HEK293 (cell line): ENCODE data around the gene KCTD14.

Experiments used
- CTCF ChIA-PET: fragments of 350-600 bp; formaldehyde crosslinking; extraction: SDS; loops from one replicate; lab custom pipeline; 2021; ENCODE audit warnings: antibody characterized with exemption; lab: Yijun Ruan, JAX
- POLR2A ChIA-PET: fragments of 300-600 bp; formaldehyde crosslinking; extraction: SDS; loops from one replicate; lab custom pipeline; 2020; ENCODE audit warnings: antibody characterized with exemption, inconsistent platforms; lab: Yijun Ruan, JAX
- H3K27ac ChIP-seq: fragments of 200-500 bp; sonication (Bioruptor generic); 2 replicates; pipeline ENCODE4 v1.5.1; 2014; ENCODE audit warnings: low read depth, low read length, control low read depth, inconsistent platforms; ENCODE audit errors: extremely low read depth
- H3K36me3 ChIP-seq, 2 experiments: fragments of 200-500 bp in 1 of 2; sonication (Bioruptor generic) in 1 of 2; 1 replicate in 1 of 2; 2 replicates in 1 of 2; pipeline ENCODE4 v1.5.1; 2014 to 2017; ENCODE audit warnings: inconsistent platforms in 2 of 2, low read length in 2 of 2; ENCODE audit not compliant: control insufficient read depth in 2 of 2, insufficient read depth in 1 of 2
- H3K4me1 ChIP-seq: fragments of 200-500 bp; sonication (Bioruptor generic); 2 replicates; pipeline ENCODE4 v1.5.1; 2014; ENCODE audit warnings: mild to moderate bottlenecking, low read length, inconsistent platforms; ENCODE audit not compliant: control insufficient read depth, insufficient read depth
- H3K4me3 ChIP-seq: 2 replicates; pipeline ENCODE4 v1.5.1; 2011; ENCODE audit warnings: low read depth, mild to moderate bottlenecking, control low read depth, low read length, moderate library complexity
- H3K9me3 ChIP-seq: fragments of 200-500 bp; sonication (Bioruptor generic); 2 replicates; pipeline ENCODE4 v1.5.1; 2014; ENCODE audit warnings: low read depth, low read length, inconsistent platforms; ENCODE audit not compliant: control insufficient read depth, insufficient read depth
- BCL6B ChIP-seq: fragments of 450-650 bp; formaldehyde crosslinking; IDR thresholded peaks from 2 replicates; pipeline ENCODE4 v1.5.1; 2017; ENCODE audit warnings: missing biosample characterization, missing genetic modification characterization
- HOXC10 ChIP-seq: sonication (generic); formaldehyde crosslinking; IDR thresholded peaks from 2 replicates; pipeline ENCODE4 v1.8.1; 2023; ENCODE audit warnings: mild to moderate bottlenecking, missing genetic modification reagents
- KLF8 ChIP-seq: fragments of 450-650 bp; formaldehyde crosslinking; IDR thresholded peaks from 2 replicates; pipeline ENCODE4 v1.5.1; 2016; ENCODE audit warnings: missing biosample characterization, missing genetic modification characterization
- MZF1 ChIP-seq: fragments of 450-650 bp; formaldehyde crosslinking; IDR thresholded peaks from 2 replicates; pipeline ENCODE4 v1.5.1; 2017; ENCODE audit warnings: missing biosample characterization, missing genetic modification characterization, borderline replicate concordance
- PATZ1 ChIP-seq: fragments of 450-650 bp; formaldehyde crosslinking; IDR thresholded peaks from 2 replicates; pipeline ENCODE4 v1.5.1; 2016; ENCODE audit warnings: missing biosample characterization, missing genetic modification characterization
- SALL2 ChIP-seq: fragments of 450-650 bp; formaldehyde crosslinking; IDR thresholded peaks from 2 replicates; pipeline ENCODE4 v1.5.0; 2017; ENCODE audit warnings: missing biosample characterization, mild to moderate bottlenecking, missing genetic modification characterization, borderline replicate concordance
- YY2 ChIP-seq: fragments of 450-650 bp; formaldehyde crosslinking; IDR thresholded peaks from 2 replicates; pipeline ENCODE4 v1.5.1; 2016; ENCODE audit warnings: missing biosample characterization, missing genetic modification characterization
- ZBTB20 ChIP-seq: fragments of 450-650 bp; formaldehyde crosslinking; IDR thresholded peaks from 2 replicates; pipeline ENCODE4 v1.5.1; 2016; ENCODE audit warnings: missing biosample characterization, missing genetic modification characterization
- ZFP3 ChIP-seq: fragments of 450-650 bp; formaldehyde crosslinking; IDR thresholded peaks from 2 replicates; pipeline ENCODE4 v1.5.1; 2016; ENCODE audit warnings: low read depth, missing biosample characterization, missing genetic modification characterization
- ZNF18 ChIP-seq: fragments of 450-650 bp; formaldehyde crosslinking; IDR thresholded peaks from 2 replicates; pipeline ENCODE4 v1.5.1; 2016; ENCODE audit warnings: missing biosample characterization, missing genetic modification characterization
- ZNF280C ChIP-seq: fragments of 450-650 bp; formaldehyde crosslinking; IDR thresholded peaks from 2 replicates; pipeline ENCODE4 v1.5.1; 2016; ENCODE audit warnings: missing biosample characterization, missing genetic modification characterization
- ZNF324 ChIP-seq: fragments of 450-650 bp; formaldehyde crosslinking; IDR thresholded peaks from 2 replicates; pipeline ENCODE4 v1.5.1; 2016; ENCODE audit warnings: missing biosample characterization, missing genetic modification characterization
- ZNF335 ChIP-seq: fragments of 450-650 bp; formaldehyde crosslinking; conservative IDR thresholded peaks from 2 replicates; pipeline ENCODE4 v1.5.1; 2016; ENCODE audit warnings: missing biosample characterization, missing genetic modification characterization
- ZNF362 ChIP-seq: fragments of 450-650 bp; formaldehyde crosslinking; IDR thresholded peaks from 2 replicates; pipeline ENCODE4 v1.5.1; 2016; ENCODE audit warnings: missing biosample characterization, missing genetic modification characterization
- ZNF48 ChIP-seq: fragments of 450-650 bp; formaldehyde crosslinking; IDR thresholded peaks from 2 replicates; pipeline ENCODE4 v1.5.1; 2016; ENCODE audit warnings: missing biosample characterization, missing genetic modification characterization
- ZNF654 ChIP-seq: fragments of 450-650 bp; formaldehyde crosslinking; IDR thresholded peaks from 2 replicates; pipeline ENCODE4 v1.5.1; 2016; ENCODE audit warnings: low read depth, missing biosample characterization, missing genetic modification characterization
- ZNF707 ChIP-seq: fragments of 450-650 bp; formaldehyde crosslinking; IDR thresholded peaks from 2 replicates; pipeline ENCODE4 v1.5.1; 2016; ENCODE audit warnings: missing biosample characterization, missing genetic modification characterization
- ZNF76 ChIP-seq: fragments of 450-650 bp; formaldehyde crosslinking; IDR thresholded peaks from 2 replicates; pipeline ENCODE4; 2016; ENCODE audit warnings: low read depth, missing biosample characterization, missing genetic modification characterization, borderline replicate concordance
- ZSCAN16 ChIP-seq: fragments of 450-650 bp; formaldehyde crosslinking; IDR thresholded peaks from 2 replicates; pipeline ENCODE4 v1.5.1; 2016; ENCODE audit warnings: missing biosample characterization, missing genetic modification characterization
- ZSCAN5A ChIP-seq: fragments of 450-650 bp; formaldehyde crosslinking; IDR thresholded peaks from 2 replicates; pipeline ENCODE4 v1.5.1; 2016; ENCODE audit warnings: missing biosample characterization, missing genetic modification characterization

Gene KCTD14

GRCh38 chr11:78034623-78035022, 11.5 kb upstream of the KCTD14 start (continued):
- no peak for TF ChIP-seq ZNF362 (tag by site-specific recombination)
- TF ChIP-seq ZNF654 (tag by site-specific recombination): no peak
- TF ChIP-seq YY2 (tag by site-specific recombination): no peak
- TF ChIP-seq BCL6B (tag by site-specific recombination): no peak
- TF ChIP-seq ZSCAN5A (tag by site-specific recombination): no peak
- TF ChIP-seq ZNF324 (tag by site-specific recombination): no peak
- no peak for TF ChIP-seq ZNF76 (tag by site-specific recombination)
- TF ChIP-seq KLF8 (tag by site-specific recombination): no peak
- TF ChIP-seq ZNF707 (tag by site-specific recombination): no peak
- no peak for TF ChIP-seq HOXC10 (CRISPR knock-in tag)

GRCh38 chr11:78033040-78033439, 10.0 kb upstream of the KCTD14 start:
- Histone ChIP-seq H3K27ac (no peak overlapping the region), H3K9me3 (no peaks in the 10 kb centered on the region), H3K4me1 (no peaks in the 10 kb centered on the region), H3K4me3 (no peak overlapping the region), H3K36me3 (no peaks in the 10 kb centered on the region)
- TF ChIP-seq ZNF280C (no peak), MZF1 (tag by site-specific recombination) (peak; percentile 59; the same call in 1 of the 2 replicates)
- POLR2A ChIA-PET: no interaction called here
- CTCF ChIA-PET: interaction anchor here (0.7 kb wide), 1 partner anchor 22 kb away, joined by 3 read pairs; no protein-coding TSS in a partner anchor

- no peaks in the 10 kb centered on the region for H3K36me3 ChIP-seq
- no peak overlapping the region for H3K4me3 ChIP-seq
- ChIA-PET POLR2A (interaction anchor here (0.5 kb wide), 2 partner anchors 120 to 559 kb away, joined by 3 to 4 read pairs; no protein-coding TSS in a partner anchor), CTCF (interaction anchor here (1.4 to 3.0 kb wide), 2 partner anchors 14 to 16 kb away, joined by 6 to 9 read pairs; no protein-coding TSS in a partner anchor)
- no peaks in the 10 kb centered on the region for H3K4me1 ChIP-seq
- H3K9me3 ChIP-seq: no peaks in the 10 kb centered on the region
- H3K27ac ChIP-seq: no peak overlapping the region; the same call in 1 of the 2 replicates
- TF ChIP-seq ZNF335 (tag by site-specific recombination) (no peak), ZNF280C (no peak), ZNF48 (tag by site-specific recombination) (no peak), ZSCAN16 (tag by site-specific recombination) (no peak), ZNF18 (tag by site-specific recombination) (no peak), ZFP3 (tag by site-specific recombination) (no peak), SALL2 (tag by site-specific recombination) (no peak), HOXC10 (CRISPR knock-in tag) (no peak), MZF1 (tag by site-specific recombination) (no peak), PATZ1 (tag by site-specific recombination) (no peak), ZBTB20 (tag by site-specific recombination) (no peak)
These were observed 9.0 kb upstream of the KCTD14 start for GRCh38 chr11:78032090-78032489.
